ENCODE results near the gene PTBP1.

PTBP1 gene

DNA sequence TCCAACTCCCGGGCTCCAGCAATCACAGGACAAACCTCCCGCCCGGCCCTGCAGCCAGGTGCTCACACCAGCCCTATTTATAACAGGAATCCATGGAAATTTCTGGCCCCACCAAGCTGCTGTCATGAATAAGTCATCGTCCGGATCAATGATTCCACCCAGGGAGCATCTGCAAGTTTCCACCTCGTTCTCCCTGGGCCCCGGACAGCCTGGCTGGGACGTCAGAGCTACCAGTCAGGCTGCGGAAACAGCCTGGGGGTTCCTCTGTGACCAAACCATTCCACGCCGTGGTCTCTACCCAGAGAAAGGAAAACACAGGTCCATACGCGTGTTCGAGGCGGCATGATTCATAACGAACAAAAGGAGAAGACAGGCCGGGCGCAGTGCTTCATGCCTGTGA, 20.7 kb upstream of the PTBP1 start:
- no peak for DNase-seq (ENCODE audit: low read depth)
- H3K4me3 ChIP-seq (ENCODE audit: low read depth, low read length), result no peak overlapping the region
- TF ChIP-seq MYC (IDR thresholded peaks at IDR 0.05; ENCODE audit: low read depth, low read length), result no peak
- TF ChIP-seq POLR2A (IDR thresholded peaks at IDR 0.05; ENCODE audit: extremely low read depth, insufficient read length), result no peak
- TF ChIP-seq, protein P1, sequence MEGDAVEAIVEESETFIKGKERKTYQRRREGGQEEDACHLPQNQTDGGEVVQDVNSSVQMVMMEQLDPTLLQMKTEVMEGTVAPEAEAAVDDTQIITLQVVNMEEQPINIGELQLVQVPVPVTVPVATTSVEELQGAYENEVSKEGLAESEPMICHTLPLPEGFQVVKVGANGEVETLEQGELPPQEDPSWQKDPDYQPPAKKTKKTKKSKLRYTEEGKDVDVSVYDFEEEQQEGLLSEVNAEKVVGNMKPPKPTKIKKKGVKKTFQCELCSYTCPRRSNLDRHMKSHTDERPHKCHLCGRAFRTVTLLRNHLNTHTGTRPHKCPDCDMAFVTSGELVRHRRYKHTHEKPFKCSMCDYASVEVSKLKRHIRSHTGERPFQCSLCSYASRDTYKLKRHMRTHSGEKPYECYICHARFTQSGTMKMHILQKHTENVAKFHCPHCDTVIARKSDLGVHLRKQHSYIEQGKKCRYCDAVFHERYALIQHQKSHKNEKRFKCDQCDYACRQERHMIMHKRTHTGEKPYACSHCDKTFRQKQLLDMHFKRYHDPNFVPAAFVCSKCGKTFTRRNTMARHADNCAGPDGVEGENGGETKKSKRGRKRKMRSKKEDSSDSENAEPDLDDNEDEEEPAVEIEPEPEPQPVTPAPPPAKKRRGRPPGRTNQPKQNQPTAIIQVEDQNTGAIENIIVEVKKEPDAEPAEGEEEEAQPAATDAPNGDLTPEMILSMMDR (IDR thresholded peaks at IDR 0.05; ENCODE audit: low read depth, low read length), result no peak
- TF ChIP-seq, protein P2, sequence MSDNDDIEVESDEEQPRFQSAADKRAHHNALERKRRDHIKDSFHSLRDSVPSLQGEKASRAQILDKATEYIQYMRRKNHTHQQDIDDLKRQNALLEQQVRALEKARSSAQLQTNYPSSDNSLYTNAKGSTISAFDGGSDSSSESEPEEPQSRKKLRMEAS (IDR thresholded peaks at IDR 0.05; ENCODE audit: low read depth, low read length), result no peak

DNA sequence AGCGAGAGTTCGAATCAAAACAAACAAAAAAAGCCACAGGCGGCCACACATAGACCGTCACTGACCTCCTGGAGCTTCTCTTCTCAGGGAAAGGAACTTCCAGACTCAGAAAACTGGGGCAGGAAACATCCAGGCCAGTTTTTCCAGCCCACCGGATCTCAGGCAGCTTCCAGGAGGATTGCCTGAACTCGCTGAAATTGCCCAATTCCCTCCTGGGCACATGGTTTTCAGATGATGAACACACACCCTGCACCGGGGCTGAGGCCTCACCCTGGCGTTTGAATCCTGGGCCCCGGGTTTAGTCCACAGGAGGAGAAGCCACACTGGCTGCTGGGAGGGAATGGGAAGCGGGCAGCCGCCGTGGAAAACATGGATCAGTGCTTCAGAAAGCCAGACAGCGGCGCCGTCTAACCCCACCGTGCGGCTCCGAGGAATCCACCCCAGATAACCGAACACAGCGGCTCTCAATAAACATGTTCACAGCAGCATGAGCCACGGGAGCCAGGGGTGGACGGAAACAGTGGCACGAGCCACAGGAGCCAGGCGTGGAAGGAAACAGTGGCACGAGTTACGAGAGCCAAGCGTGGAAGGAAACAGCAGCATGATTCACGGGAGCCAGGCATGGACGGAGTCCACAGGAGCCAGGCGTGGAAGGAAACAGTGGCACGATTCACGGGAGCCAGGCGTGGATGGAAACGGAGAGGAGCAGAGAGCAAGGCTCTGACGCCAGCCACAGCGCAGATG, 18.2 kb upstream of the PTBP1 start:
- no peak for DNase-seq (ENCODE audit: low read depth)
- no peak overlapping the region for H3K4me3 ChIP-seq (ENCODE audit: low read depth, low read length)
- TF ChIP-seq, protein P1 (IDR thresholded peaks at IDR 0.05; ENCODE audit: low read depth, low read length), result no peak
- no peak for TF ChIP-seq POLR2A (IDR thresholded peaks at IDR 0.05; ENCODE audit: extremely low read depth, insufficient read length)
- TF ChIP-seq, protein P2 (IDR thresholded peaks at IDR 0.05; ENCODE audit: low read depth, low read length), result no peak
- no peak for TF ChIP-seq MYC (IDR thresholded peaks at IDR 0.05; ENCODE audit: low read depth, low read length)

DNA sequence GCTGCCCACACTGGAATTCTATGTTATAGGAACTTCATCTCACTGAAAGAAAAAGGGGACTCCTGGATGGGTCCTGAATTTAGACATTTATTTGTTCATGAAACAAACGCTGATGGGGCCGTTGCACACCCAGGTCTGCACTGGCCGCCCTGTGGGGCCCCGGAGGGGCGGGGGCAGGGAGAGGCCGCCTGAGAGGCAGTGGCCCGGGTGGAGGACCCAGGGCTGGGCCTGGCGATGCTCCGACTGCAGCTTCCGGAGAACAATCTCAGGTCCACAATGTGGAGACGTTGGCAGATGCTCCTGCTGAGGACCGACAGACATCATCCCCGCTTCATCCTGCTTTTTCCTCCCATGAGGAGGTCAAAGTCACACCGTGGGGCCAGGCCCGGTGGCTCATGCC, 16.3 kb upstream of the PTBP1 start:
- H3K4me3 ChIP-seq (ENCODE audit: low read depth, low read length), result no peak overlapping the region
- TF ChIP-seq, protein P2 (IDR thresholded peaks at IDR 0.05; ENCODE audit: low read depth, low read length), result no peak
- TF ChIP-seq, protein P1 (IDR thresholded peaks at IDR 0.05; ENCODE audit: low read depth, low read length), result no peak
- TF ChIP-seq POLR2A (IDR thresholded peaks at IDR 0.05; ENCODE audit: extremely low read depth, insufficient read length), result no peak
- TF ChIP-seq MYC (IDR thresholded peaks at IDR 0.05; ENCODE audit: low read depth, low read length), result no peak

DNA sequence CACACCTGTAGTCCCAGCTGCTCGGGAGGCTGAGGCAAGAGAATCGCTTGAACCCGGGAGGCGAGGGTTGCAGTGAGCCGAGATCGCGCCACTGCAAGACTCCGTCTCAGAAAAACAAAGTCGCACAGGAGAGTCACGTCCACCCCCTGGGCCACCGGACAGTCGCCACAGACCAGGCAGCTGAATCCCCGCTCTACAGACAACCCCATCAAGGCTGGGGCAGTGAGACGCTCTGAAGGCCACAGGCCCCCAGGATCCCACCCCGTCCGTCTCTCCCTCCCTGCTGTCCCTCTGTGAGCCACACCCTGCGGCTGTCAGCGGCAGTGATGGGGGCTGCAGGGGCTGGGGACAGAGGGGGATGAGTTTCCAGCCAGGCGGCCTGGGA, 15.5 kb upstream of the PTBP1 start:
- no peak overlapping the region for H3K4me3 ChIP-seq (ENCODE audit: low read depth, low read length)
- DNase-seq (ENCODE audit: low read depth), result no peak
- TF ChIP-seq MYC (IDR thresholded peaks at IDR 0.05; ENCODE audit: low read depth, low read length) (no peak), POLR2A (IDR thresholded peaks at IDR 0.05; ENCODE audit: extremely low read depth, insufficient read length) (no peak)
- TF ChIP-seq, protein P1 (IDR thresholded peaks at IDR 0.05; ENCODE audit: low read depth, low read length), result no peak
- TF ChIP-seq, protein P2 (IDR thresholded peaks at IDR 0.05; ENCODE audit: low read depth, low read length), result no peak

More for the DNA sequence above, 16.3 kb upstream of the PTBP1 start:
- DNase-seq (ENCODE audit: low read depth), result no peak

DNA sequence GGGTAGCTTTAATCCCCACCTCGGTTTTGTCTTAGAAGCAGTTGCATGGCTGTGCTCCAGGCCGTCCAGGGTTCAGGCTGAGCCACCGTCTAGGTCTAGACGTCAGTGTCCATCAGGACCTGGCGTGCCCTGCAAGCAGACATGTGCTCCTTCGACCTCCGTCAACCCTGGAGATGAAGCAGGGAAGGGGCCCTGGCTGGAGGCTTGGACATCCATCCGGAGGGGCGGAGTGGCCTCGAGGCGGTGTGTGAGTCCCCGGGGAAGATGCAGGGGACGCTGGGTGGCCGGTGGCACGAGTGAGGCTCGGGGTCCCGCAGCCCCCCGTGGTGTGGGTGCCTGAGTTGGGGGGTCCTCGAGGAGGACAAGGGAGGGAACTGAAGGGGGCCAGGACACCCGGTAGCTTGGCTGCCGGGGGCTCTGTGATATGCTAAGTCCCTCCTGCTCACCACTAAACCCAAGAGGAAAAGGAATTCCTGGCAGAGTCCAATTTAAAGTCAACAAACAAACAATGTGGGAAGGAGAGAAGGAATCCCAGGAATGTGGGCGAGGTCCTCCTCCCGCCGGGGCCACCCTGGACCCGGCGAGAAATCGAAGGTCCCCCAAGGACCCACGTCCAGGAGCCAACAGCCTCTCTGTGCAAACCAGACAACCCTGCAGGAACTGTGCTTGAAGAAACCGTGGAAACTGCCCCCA, 14.9 kb upstream of the PTBP1 start:
- H3K4me3 ChIP-seq (ENCODE audit: low read depth, low read length), result no peak overlapping the region
- no peak for DNase-seq (ENCODE audit: low read depth)
- TF ChIP-seq, protein P1 (IDR thresholded peaks at IDR 0.05; ENCODE audit: low read depth, low read length), result no peak
- TF ChIP-seq POLR2A (IDR thresholded peaks at IDR 0.05; ENCODE audit: extremely low read depth, insufficient read length) (no peak), MYC (IDR thresholded peaks at IDR 0.05; ENCODE audit: low read depth, low read length) (no peak)
- TF ChIP-seq, protein P2 (IDR thresholded peaks at IDR 0.05; ENCODE audit: low read depth, low read length), result no peak
